PFSK-1 (cell line): ENCODE measurements around the gene SULT1E1.

Experiments
- FOXP2 ChIP-seq: optimal IDR thresholded peaks from 2 replicates; pipeline ENCODE3; 2011; ENCODE audit warnings: borderline replicate concordance, control low read depth, inconsistent platforms; ENCODE audit not compliant: insufficient read depth; ENCODE audit errors: extremely low read length, extremely low read depth
- POLR2AphosphoS5 ChIP-seq: IDR thresholded peaks from 2 replicates; pipeline ENCODE4 v1.6.1; 2012; ENCODE audit warnings: low read depth, mild to moderate bottlenecking, control low read depth, low read length, moderate library complexity
- REST ChIP-seq, 2 experiments: IDR thresholded peaks; 2 replicates each; pipeline versions ENCODE4 v1.6.1 to v1.8.0; 2011 to 2012; ENCODE audit warnings: low read depth in 2 of 2, low read length in 2 of 2, control low read depth in 1 of 2, inconsistent platforms in 1 of 2, mild to moderate bottlenecking in 1 of 2, moderate library complexity in 1 of 2; ENCODE audit not compliant: insufficient read depth in 1 of 2
- SIN3A ChIP-seq: IDR thresholded peaks from 2 replicates; pipeline ENCODE4 v1.6.1; 2012; ENCODE audit warnings: mild to moderate bottlenecking, low read length, moderate library complexity, borderline replicate concordance; ENCODE audit not compliant: insufficient read depth
- TAF1 ChIP-seq: IDR thresholded peaks from 2 replicates; pipeline ENCODE4 v1.6.1; 2012; ENCODE audit warnings: low read length, control low read depth, borderline replicate concordance; ENCODE audit not compliant: insufficient read depth

The SULT1E1 gene

DNA sequence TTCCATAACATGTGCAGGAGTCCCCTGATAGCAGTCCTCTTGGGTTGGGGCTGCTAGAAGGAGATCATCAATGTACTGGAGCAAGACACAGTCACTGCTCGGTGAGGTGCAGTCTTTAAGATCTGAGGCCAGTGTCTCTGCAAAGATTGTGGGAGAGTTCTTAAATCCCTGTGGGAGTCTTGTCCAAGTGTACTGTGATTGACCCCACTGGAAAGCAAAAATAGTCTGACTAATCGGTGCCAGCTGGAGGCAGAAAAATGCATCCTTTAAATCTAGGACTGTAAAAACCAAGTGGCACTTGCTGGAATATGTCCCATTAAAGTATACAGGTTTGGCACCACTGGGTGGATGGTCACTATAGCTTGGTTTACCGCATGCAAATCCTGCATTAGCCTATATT is 31.1 kb downstream of the SULT1E1 start:
- TF ChIP-seq FOXP2 (no peak), REST (IDR thresholded peaks at IDR 0.05; ENCODE audit: insufficient read depth in 1 of 2, low read depth in 2 of 2, low read length in 2 of 2) (no peak), TAF1 (no peak), POLR2AphosphoS5 (no peak), SIN3A (no peak)

DNA sequence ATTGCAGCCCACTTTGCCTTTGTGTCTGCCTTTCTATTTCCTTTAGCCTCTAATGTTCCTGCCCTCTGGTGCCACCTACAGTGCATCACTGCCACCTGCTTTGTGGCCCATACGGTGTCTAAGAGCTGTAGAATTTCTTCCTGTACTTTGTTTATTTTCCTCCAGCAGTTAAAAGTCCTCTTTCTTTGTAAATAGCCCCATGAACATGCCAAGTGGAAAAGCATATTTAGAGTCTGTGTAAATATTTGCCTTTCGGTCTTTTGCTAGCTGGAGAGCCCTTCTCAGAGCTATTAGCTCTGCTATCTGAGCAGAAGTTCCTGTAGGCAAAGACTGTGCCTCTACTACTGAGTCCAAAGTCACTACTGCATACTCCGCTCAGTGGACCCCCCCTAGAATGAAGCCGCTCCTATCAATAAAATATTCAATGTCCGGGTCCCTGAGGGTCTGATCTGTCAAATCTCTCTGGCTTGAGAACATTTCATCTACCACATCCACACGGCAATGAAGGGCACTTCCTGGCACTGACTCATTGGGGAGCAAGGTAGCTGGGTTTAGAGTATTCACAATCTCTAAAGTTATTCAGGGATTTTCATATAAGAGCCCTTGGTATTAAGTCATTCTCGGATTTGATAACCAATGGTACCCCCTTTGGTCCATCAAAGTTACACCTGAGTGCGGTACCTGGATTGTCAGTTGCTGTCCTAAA is 36.3 kb downstream of the SULT1E1 start:
- TF ChIP-seq TAF1 (no peak), REST (IDR thresholded peaks at IDR 0.05; ENCODE audit: insufficient read depth in 1 of 2, low read depth in 2 of 2, low read length in 2 of 2) (no peak), FOXP2 (no peak), POLR2AphosphoS5 (no peak), SIN3A (no peak)

DNA sequence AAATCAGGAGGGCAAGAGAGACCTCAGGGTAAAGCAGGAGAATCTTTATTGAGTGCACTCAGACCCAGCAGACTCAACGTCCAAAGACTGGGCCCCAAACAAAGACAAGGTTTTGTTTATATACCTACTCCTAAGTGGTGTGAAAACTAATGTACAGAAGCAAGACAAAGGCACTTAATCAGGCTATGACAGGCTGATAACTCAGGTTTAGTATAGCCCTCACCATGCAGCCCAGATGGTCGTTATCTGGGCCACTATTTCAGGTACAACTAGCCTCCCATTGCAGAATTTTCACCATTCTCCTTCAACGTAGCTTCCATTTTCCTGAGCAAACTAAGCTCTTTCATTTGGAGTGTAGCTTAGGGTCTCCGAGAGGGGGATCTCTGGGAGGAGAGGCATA is 36.9 kb downstream of the SULT1E1 start:
- TF ChIP-seq SIN3A (no peak), TAF1 (no peak), REST (IDR thresholded peaks at IDR 0.05; ENCODE audit: insufficient read depth in 1 of 2, low read depth in 2 of 2, low read length in 2 of 2) (no peak), POLR2AphosphoS5 (no peak), FOXP2 (no peak)

- TF ChIP-seq FOXP2 = no peak
- no peak for TF ChIP-seq TAF1
- no peak for TF ChIP-seq SIN3A
- no peak for TF ChIP-seq POLR2AphosphoS5
- no peak for TF ChIP-seq REST (IDR thresholded peaks at IDR 0.05; ENCODE audit: insufficient read depth in 1 of 2, low read depth in 2 of 2, low read length in 2 of 2)
These were observed 37.7 kb downstream of the SULT1E1 start for GRCh38 chr4:69822198-69822597.
